ENCODE measurements around the gene NUP214.

Gene NUP214

GRCh38 chr9:131138676-131139075 is 13.3 kb downstream of the NUP214 start:
- no peak overlapping the region for H3K27ac ChIP-seq (replicated peaks)
- no peak for DNase-seq (ENCODE audit: low read depth in 1 of 2, low spot score in 1 of 2)
- TF ChIP-seq CTCF (IDR thresholded peaks at IDR 0.05; ENCODE audit: insufficient read depth, low read length) (no peak), REST (IDR thresholded peaks at IDR 0.05; ENCODE audit: insufficient replicate concordance, low read depth) (no peak), SPI1 (IDR thresholded peaks at IDR 0.05; ENCODE audit: borderline replicate concordance, low read depth) (no peak), POLR2AphosphoS5 (IDR thresholded peaks at IDR 0.05; ENCODE audit: low read depth) (no peak), GABPA (IDR thresholded peaks at IDR 0.05; ENCODE audit: low read depth) (no peak)
- H3K27me3 ChIP-seq (ENCODE audit: insufficient read depth, poor library complexity, severe bottlenecking), result no peaks in the 10 kb centered on the region
- no peak overlapping the region for H3K4me3 ChIP-seq (replicated peaks; ENCODE audit: insufficient read depth, low read length)

GRCh38 chr9:131140112-131140511 is 14.7 kb downstream of the NUP214 start:
- H3K27ac ChIP-seq (replicated peaks), result no peak overlapping the region
- no peaks in the 10 kb centered on the region for H3K27me3 ChIP-seq (ENCODE audit: insufficient read depth, poor library complexity, severe bottlenecking)
- no peak overlapping the region for H3K4me3 ChIP-seq (replicated peaks; ENCODE audit: insufficient read depth, low read length)
- no peak for DNase-seq (ENCODE audit: low read depth in 1 of 2, low spot score in 1 of 2)
- TF ChIP-seq REST (IDR thresholded peaks at IDR 0.05; ENCODE audit: insufficient replicate concordance, low read depth) (no peak), SPI1 (IDR thresholded peaks at IDR 0.05; ENCODE audit: borderline replicate concordance, low read depth) (no peak), CTCF (IDR thresholded peaks at IDR 0.05; ENCODE audit: insufficient read depth, low read length) (no peak), POLR2AphosphoS5 (IDR thresholded peaks at IDR 0.05; ENCODE audit: low read depth) (no peak)

GRCh38 chr9:131140550-131140949 is 15.2 kb downstream of the NUP214 start:
- no peak overlapping the region for H3K27ac ChIP-seq (replicated peaks)
- TF ChIP-seq REST (IDR thresholded peaks at IDR 0.05; ENCODE audit: insufficient replicate concordance, low read depth), result no peak
- TF ChIP-seq SPI1 (IDR thresholded peaks at IDR 0.05; ENCODE audit: borderline replicate concordance, low read depth), result no peak
- no peak for TF ChIP-seq CTCF (IDR thresholded peaks at IDR 0.05; ENCODE audit: insufficient read depth, low read length)
- no peak for TF ChIP-seq GABPA (IDR thresholded peaks at IDR 0.05; ENCODE audit: low read depth)
- no peak for TF ChIP-seq POLR2AphosphoS5 (IDR thresholded peaks at IDR 0.05; ENCODE audit: low read depth)
- H3K27me3 ChIP-seq (ENCODE audit: insufficient read depth, poor library complexity, severe bottlenecking), result no peaks in the 10 kb centered on the region
- DNase-seq (ENCODE audit: low read depth in 1 of 2, low spot score in 1 of 2), result no peak
- no peak overlapping the region for H3K4me3 ChIP-seq (replicated peaks; ENCODE audit: insufficient read depth, low read length)
